Esophagus muscularis mucosa (tissue), 4 donors: ENCODE data around the gene TMTC2. TPM values are rescaled to one million over a fixed set of nuclear protein-coding genes. Genes with fewer than 3 reads are reported as not detected.
"Not testable (repeated sequence)": the region's sequence is repeated elsewhere in the genome, so short reads cannot be mapped to it uniquely, and the experiment has no call there.

Source experiments
- DNase-seq: peaks from one replicate; pipeline ENCODE4 v3.0.0-alpha.2; 2017; ENCODE audit errors: extremely low spot score
- H3K27ac ChIP-seq, 4 donors: fragments of 200-600 bp; sonication (generic); replicated peaks in 1 of 4; 1 replicate in 3 of 4; 2 replicates in 1 of 4; pipeline ENCODE4 v1.5.1; 2016 to 2019; ENCODE audit warnings: mild to moderate bottlenecking in 1 of 4
- H3K27me3 ChIP-seq, 4 donors: fragments of 200-600 bp; sonication (generic); one replicate each; pipeline versions ENCODE4 v1.5.1 to v1.6.0; 2016 to 2019
- H3K36me3 ChIP-seq, 4 donors: fragments of 200-600 bp; sonication (generic); one replicate each; pipeline ENCODE4 v1.5.1; 2016 to 2019
- H3K4me1 ChIP-seq, 4 donors: fragments of 200-600 bp; sonication (generic); one replicate each; pipeline ENCODE4 v1.5.1; 2016 to 2019
- H3K4me3 ChIP-seq, 4 donors: fragments of 200-600 bp; sonication (generic); 1 replicate in 2 of 4; 2 replicates in 2 of 4; pipeline ENCODE4 v1.5.1; 2016 to 2019; ENCODE audit warnings: mild to moderate bottlenecking in 4 of 4, moderate library complexity in 1 of 4
- H3K9me3 ChIP-seq, 4 donors: fragments of 200-600 bp; sonication (generic); 1 replicate in 3 of 4; 2 replicates in 1 of 4; pipeline ENCODE4 v1.5.1; 2016 to 2019
- EP300 ChIP-seq: sonication (generic); formaldehyde crosslinking; IDR thresholded peaks from one replicate; pipeline ENCODE4 v1.6.1; 2017; ENCODE audit warnings: antibody characterized with exemption
- POLR2A ChIP-seq: fragments of 450-650 bp; IDR thresholded peaks from one replicate; pipeline ENCODE4 v1.6.1; 2017; ENCODE audit warnings: antibody characterized with exemption, moderate library complexity, mild to moderate bottlenecking, low read depth
- POLR2AphosphoS5 ChIP-seq, 2 donors: sonication (generic); formaldehyde crosslinking; IDR thresholded peaks; one replicate each; pipeline ENCODE4 v1.6.1; 2017; ENCODE audit warnings: antibody characterized with exemption in 2 of 2
- WGBS: methylation state at CpG from one replicate; pipeline ENCODE4 v1.1.5; 2018; 5-methylcytosine and 5-hydroxymethylcytosine counted together
- intact Hi-C: fragments of 100-400 bp; cut with DNase I; formaldehyde crosslinking; loops from one replicate; pipeline ENCODE4 v1.15.1; 2023
- total RNA-seq, 4 donors: library from RNA; depleted of rRNA; stranded (reverse); fragments of >200 nt; gene quantifications; one replicate each; pipeline versions ENCODE4 v1.1.0 to v1.2.1, GENCODE V29; 2016
- TF ChIP-seq, protein P1 (sequence below), 3 experiments: fragments of 200-600 bp in 2 of 3; fragments of 450-650 bp in 1 of 3; sonication (generic) in 2 of 3; IDR thresholded peaks; one replicate each; pipeline ENCODE4 v1.5.1; 2017 to 2019; ENCODE audit warnings: antibody characterized with exemption in 3 of 3, mild to moderate bottlenecking in 2 of 3, moderate library complexity in 1 of 3

The TMTC2 gene
- total RNA-seq, 4 donors from 2014 or later = 4.7 to 8.7 (median 7.3) TPM

GRCh38 chr12:82801951-82802610 is 115.4 kb downstream of the TMTC2 start:
- no peak overlapping the region for H3K4me3 ChIP-seq
- H3K27ac ChIP-seq = no peak overlapping the region
- WGBS = 98% methylated on average over 19 of the region's 27 CpGs
- TF ChIP-seq, protein P1, sequence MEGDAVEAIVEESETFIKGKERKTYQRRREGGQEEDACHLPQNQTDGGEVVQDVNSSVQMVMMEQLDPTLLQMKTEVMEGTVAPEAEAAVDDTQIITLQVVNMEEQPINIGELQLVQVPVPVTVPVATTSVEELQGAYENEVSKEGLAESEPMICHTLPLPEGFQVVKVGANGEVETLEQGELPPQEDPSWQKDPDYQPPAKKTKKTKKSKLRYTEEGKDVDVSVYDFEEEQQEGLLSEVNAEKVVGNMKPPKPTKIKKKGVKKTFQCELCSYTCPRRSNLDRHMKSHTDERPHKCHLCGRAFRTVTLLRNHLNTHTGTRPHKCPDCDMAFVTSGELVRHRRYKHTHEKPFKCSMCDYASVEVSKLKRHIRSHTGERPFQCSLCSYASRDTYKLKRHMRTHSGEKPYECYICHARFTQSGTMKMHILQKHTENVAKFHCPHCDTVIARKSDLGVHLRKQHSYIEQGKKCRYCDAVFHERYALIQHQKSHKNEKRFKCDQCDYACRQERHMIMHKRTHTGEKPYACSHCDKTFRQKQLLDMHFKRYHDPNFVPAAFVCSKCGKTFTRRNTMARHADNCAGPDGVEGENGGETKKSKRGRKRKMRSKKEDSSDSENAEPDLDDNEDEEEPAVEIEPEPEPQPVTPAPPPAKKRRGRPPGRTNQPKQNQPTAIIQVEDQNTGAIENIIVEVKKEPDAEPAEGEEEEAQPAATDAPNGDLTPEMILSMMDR (IDR thresholded peaks at IDR 0.05) = no peak
- no peak for TF ChIP-seq EP300
- no peak for TF ChIP-seq POLR2AphosphoS5 (IDR thresholded peaks at IDR 0.05)
- TF ChIP-seq POLR2A = no peak
- no peaks in the 10 kb centered on the region for H3K27me3 ChIP-seq
- DNase-seq = no peak
- H3K9me3 ChIP-seq = no peaks in the 10 kb centered on the region
- no peaks in the 10 kb centered on the region for H3K36me3 ChIP-seq
- intact Hi-C loops = no loop called here
- H3K4me1 ChIP-seq = no peaks in the 10 kb centered on the region

GRCh38 chr12:82803201-82803600 is 116.5 kb downstream of the TMTC2 start:
- intact Hi-C loops = no loop called here
- TF ChIP-seq POLR2A (no peak), POLR2AphosphoS5 (IDR thresholded peaks at IDR 0.05) (no peak), EP300 (no peak)
- TF ChIP-seq, protein P1 (IDR thresholded peaks at IDR 0.05) = no peak
- H3K4me3 ChIP-seq = no peak overlapping the region
- H3K4me1 ChIP-seq = no peaks in the 10 kb centered on the region
- H3K27me3 ChIP-seq = no peaks in the 10 kb centered on the region
- no peaks in the 10 kb centered on the region for H3K9me3 ChIP-seq
- 83% methylated on average over 3 of the region's 3 CpGs for WGBS
- H3K27ac ChIP-seq = no peak overlapping the region
- DNase-seq = no peak
- no peaks in the 10 kb centered on the region for H3K36me3 ChIP-seq

GRCh38 chr12:82804601-82805000 is 117.9 kb downstream of the TMTC2 start:
- no peaks in the 10 kb centered on the region for H3K36me3 ChIP-seq
- 98% methylated on average over 2 of the region's 2 CpGs for WGBS
- H3K4me1 ChIP-seq = no peaks in the 10 kb centered on the region
- intact Hi-C loops = no loop called here
- TF ChIP-seq, protein P1 (IDR thresholded peaks at IDR 0.05) = no peak
- TF ChIP-seq EP300 (no peak), POLR2AphosphoS5 (IDR thresholded peaks at IDR 0.05) (no peak), POLR2A (no peak)
- H3K9me3 ChIP-seq = no peaks in the 10 kb centered on the region
- no peaks in the 10 kb centered on the region for H3K27me3 ChIP-seq
- H3K4me3 ChIP-seq = no peak overlapping the region
- H3K27ac ChIP-seq = no peak overlapping the region
- no peak for DNase-seq

DNA sequence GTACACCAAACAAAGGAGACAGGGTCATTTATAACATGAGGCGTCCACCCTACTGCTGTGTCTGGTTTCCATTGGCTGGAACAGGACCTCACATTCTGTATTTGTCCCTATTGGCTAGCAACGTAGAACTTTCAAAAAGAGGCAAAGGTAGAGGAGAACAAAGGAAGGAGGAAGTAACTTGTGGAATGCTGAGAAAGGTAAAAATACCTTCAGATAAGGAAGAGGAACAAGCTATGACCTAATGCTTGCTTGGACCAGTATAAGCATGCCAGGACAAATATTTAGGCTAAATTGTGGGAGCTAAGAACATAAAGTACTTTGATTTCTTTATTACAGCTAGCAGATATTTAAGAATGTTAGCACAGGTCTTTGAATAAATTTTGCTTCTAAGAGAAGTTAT is 118.3 kb downstream of the TMTC2 start:
- intact Hi-C loops, DNase-seq, H3K27ac ChIP-seq, H3K4me1 ChIP-seq, H3K9me3 ChIP-seq, H3K27me3 ChIP-seq, H3K4me3 ChIP-seq, H3K36me3 ChIP-seq: not testable (repeated sequence)
- 84% methylated on average over 2 of the region's 2 CpGs for WGBS

GRCh38 chr12:82805812-82806497 is 119.2 kb downstream of the TMTC2 start:
- intact Hi-C loops = no loop called here
- WGBS = 96% methylated on average over 4 of the region's 4 CpGs
- Histone ChIP-seq H3K27me3 (no peaks in the 10 kb centered on the region), H3K36me3 (no peaks in the 10 kb centered on the region), H3K27ac (no peak overlapping the region), H3K4me1 (no peaks in the 10 kb centered on the region), H3K9me3 (no peaks in the 10 kb centered on the region), H3K4me3 (no peak overlapping the region)
- no peak for TF ChIP-seq POLR2AphosphoS5 (IDR thresholded peaks at IDR 0.05)
- TF ChIP-seq, protein P1 (IDR thresholded peaks at IDR 0.05) = no peak
- DNase-seq = no peak
